Fibroblast of lung (primary cell): ENCODE measurements around the gene EHMT1.

ENCODE experiments used
- CTCF ChIP-seq, 2 donors: IDR thresholded peaks in 1 of 2; conservative IDR thresholded peaks in 1 of 2; 1 replicate in 1 of 2; 2 replicates in 1 of 2; pipeline ENCODE4 v1.5.1; 2011 to 2012; ENCODE audit warnings: low read length in 2 of 2, control low read depth in 1 of 2, inconsistent platforms in 1 of 2, low read depth in 1 of 2, mild to moderate bottlenecking in 1 of 2
- EZH2 ChIP-seq: IDR thresholded peaks from 2 replicates; pipeline ENCODE4 v1.5.1; 2012; ENCODE audit warnings: low read length, control low read depth, mild to moderate bottlenecking; ENCODE audit errors: missing control alignments

- TF ChIP-seq CTCF (conservative IDR thresholded peaks at IDR 0.05 in 1 of 2, IDR thresholded peaks at IDR 0.05 in 1 of 2; ENCODE audit: low read depth in 1 of 2, low read length in 2 of 2), result no peak
- peak; percentile 50 for TF ChIP-seq EZH2
These were observed 259.5 kb downstream of the EHMT1 start for GRCh38 chr9:137878146-137878941.
